GM12878 (cell line): ENCODE measurements around the gene PFDN4. TPM values are rescaled to one million over a fixed set of nuclear protein-coding genes. Genes with fewer than 3 reads are reported as not detected.

Experiments
- ATAC-seq: fragments of 200-7000 bp; cut with Tn5 transposase; 3 replicates; pipeline ENCODE4 v1.9.1; 2020; ENCODE audit warnings: mild to moderate bottlenecking, moderate library complexity
- BruUV-seq: library from RNA; stranded (reverse); fragments of 400-500 nt; replicated peaks from 2 replicates; lab custom pipeline; 2021; lab: Mats Ljungman, UMichigan
- CTCF ChIA-PET: fragments of 300-600 bp; sonication (Branson Sonifier 250); formaldehyde crosslinking; extraction: SDS; loops from one replicate; lab custom pipeline; 2021; ENCODE audit warnings: inconsistent platforms; lab: Yijun Ruan, JAX
- POLR2A ChIA-PET: fragments of 350-600 bp; formaldehyde crosslinking; extraction: SDS; loops from one replicate; lab custom pipeline; 2021; ENCODE audit warnings: inconsistent platforms; lab: Charles Lee
- RAD21 ChIA-PET: fragments of 300-600 bp; sonication (Branson Sonifier 250); formaldehyde crosslinking; loops from one replicate; lab custom pipeline; 2023; ENCODE audit warnings: antibody characterized with exemption; ENCODE audit not compliant: unreplicated experiment; lab: Charles Lee
- SMC1A ChIA-PET: fragments of 300-600 bp; sonication (Branson Sonifier 250); formaldehyde crosslinking; loops from one replicate; lab custom pipeline; 2023; ENCODE audit not compliant: unreplicated experiment, uncharacterized antibody; lab: Charles Lee
- DNase-seq: peaks from one replicate; pipeline ENCODE4 v3.0.0-alpha.2; 2011; ENCODE audit warnings: low read depth, low spot score
- FAIRE-seq: peaks from 3 replicates; lab custom pipeline; 2011; peaks lifted over from hg19 to GRCh38; lab: Jason Lieb, UNC
- H2AFZ ChIP-seq: 2 replicates; pipeline ENCODE4 v1.6.0; 2011; ENCODE audit warnings: low read depth, low read length, control low read depth; ENCODE audit not compliant: control insufficient read depth
- H3K27ac ChIP-seq: 2 replicates; pipeline ENCODE4 v1.5.1; 2011; ENCODE audit warnings: control low read depth; ENCODE audit not compliant: control insufficient read depth, insufficient read depth
- H3K27me3 ChIP-seq, 2 experiments: replicated peaks in 1 of 2; 2 replicates each; pipeline versions ENCODE4 v1.6.0 to v1.6.1; 2011; ENCODE audit warnings: low read length in 1 of 2; ENCODE audit not compliant: control insufficient read depth in 2 of 2, insufficient read depth in 2 of 2
- H3K36me3 ChIP-seq, 2 experiments: 2 replicates each; pipeline ENCODE4 v1.5.1; 2011; ENCODE audit warnings: low read length in 1 of 2; ENCODE audit not compliant: control insufficient read depth in 2 of 2, insufficient read depth in 2 of 2
- H3K4me1 ChIP-seq: 2 replicates; pipeline ENCODE4 v1.6.1; 2011; ENCODE audit warnings: mild to moderate bottlenecking, low read length, moderate library complexity, mixed read lengths; ENCODE audit not compliant: control insufficient read depth, insufficient read depth
- H3K4me2 ChIP-seq: 2 replicates; pipeline ENCODE4 v1.6.0; 2011; ENCODE audit warnings: control low read depth; ENCODE audit not compliant: control insufficient read depth, insufficient read depth
- H3K4me3 ChIP-seq: fragments of 200-600 bp; sonication (generic); 2 replicates; pipeline ENCODE4 v1.5.1; 2016
- H3K79me2 ChIP-seq: 2 replicates; pipeline ENCODE4 v1.6.0; 2011; ENCODE audit warnings: low read length; ENCODE audit not compliant: control insufficient read depth, insufficient read depth
- H3K9ac ChIP-seq: 2 replicates; pipeline ENCODE4 v1.8.0; 2011; ENCODE audit warnings: low read length, control low read depth, mixed read lengths; ENCODE audit not compliant: control insufficient read depth, insufficient read depth
- H3K9me3 ChIP-seq: replicated peaks from 3 replicates; pipeline ENCODE4 v1.5.1; 2011; ENCODE audit warnings: mild to moderate bottlenecking, low read length; ENCODE audit not compliant: control insufficient read depth, insufficient read depth
- H4K20me1 ChIP-seq: 2 replicates; pipeline ENCODE4 v1.6.0; 2011; ENCODE audit not compliant: control insufficient read depth, insufficient read depth
- BRCA1 ChIP-seq: IDR thresholded peaks from 2 replicates; pipeline ENCODE4 v1.6.1; 2011; ENCODE audit warnings: low read depth, low read length, improper control_type of control experiment
- CUX1 ChIP-seq: IDR thresholded peaks from 2 replicates; pipeline ENCODE4 v1.6.1; 2012; ENCODE audit warnings: improper control_type of control experiment, low read depth, low read length; ENCODE audit not compliant: insufficient replicate concordance
- DPF2 ChIP-seq: fragments of 450-650 bp; IDR thresholded peaks from 2 replicates; pipeline ENCODE4 v1.6.1; 2017; ENCODE audit warnings: mild to moderate bottlenecking
- HDAC2 ChIP-seq: fragments of 200-600 bp; sonication (generic); IDR thresholded peaks from 2 replicates; pipeline ENCODE4 v1.6.1; 2017
- HDGF ChIP-seq: fragments of 450-650 bp; IDR thresholded peaks from 2 replicates; pipeline ENCODE4 v1.6.1; 2016; ENCODE audit warnings: antibody characterized with exemption
- IKZF1 ChIP-seq: fragments of 450-650 bp; conservative IDR thresholded peaks from 2 replicates; pipeline ENCODE4 v1.6.1; 2017; ENCODE audit warnings: antibody characterized with exemption, mild to moderate bottlenecking
- IRF5 ChIP-seq: fragments of 450-650 bp; IDR thresholded peaks from 2 replicates; pipeline ENCODE4 v1.6.1; 2017; ENCODE audit warnings: borderline replicate concordance
- MTA3 ChIP-seq: IDR thresholded peaks from 2 replicates; pipeline ENCODE4 v1.6.1; 2012; ENCODE audit warnings: low read length, inconsistent platforms, borderline replicate concordance
- STAT3 ChIP-seq: IDR thresholded peaks from 2 replicates; pipeline ENCODE4 v1.6.1; 2011; ENCODE audit warnings: low read depth, low read length, improper control_type of control experiment
- WGBS: methylation state at CpG from one replicate; pipeline ENCODE4 v1.1.6; 2016; ENCODE audit warnings: low lambda C conversion rate; ENCODE audit not compliant: insufficient replicate concordance, insufficient coverage; ENCODE audit errors: missing lambda C conversion rate; 5-methylcytosine and 5-hydroxymethylcytosine counted together
- in situ Hi-C: fragments of 300-500 bp; cut with MboI; formaldehyde crosslinking; loops from 9 replicates; pipeline ENCODE4 v1.14.3; 2018; ENCODE audit warnings: mixed read lengths
- intact Hi-C: fragments of 100-400 bp; cut with micrococcal nuclease; formaldehyde crosslinking; loops from one replicate; pipeline ENCODE4 v1.14.2; 2022; ENCODE audit not compliant: unreplicated experiment
- polyA plus RNA-seq, 11 experiments: library from polyadenylated mRNA; depleted of rRNA in 4 of 11; unstranded in 6 of 11; stranded (reverse) in 5 of 11; fragments of >200 nt; fragmentation: Nextera tagmentation in 4 of 11; fragmentation: Illumina TruSeq in 1 of 11; extraction: Ambion mirVana in 4 of 11; extraction: Trizol in 1 of 11; gene quantifications; 1 replicate in 1 of 11; 2 replicates in 10 of 11; pipeline versions ENCODE4 v1.2.1 to v1.2.3, GENCODE V29; 2011 to 2016; ENCODE audit warnings: inconsistent platforms in 2 of 11, missing spikeins in 2 of 11, low read depth in 1 of 11
- total RNA-seq, 4 experiments: library from RNA; depleted of rRNA in 3 of 4; stranded (reverse); fragments of >200 nt in 3 of 4; fragmentation: Illumina TruSeq in 1 of 4; extraction: Trizol in 1 of 4; gene quantifications; 2 replicates each; pipeline versions ENCODE4 v1.2.1 to v1.2.3, GENCODE V29; 2013 to 2021

Gene PFDN4
- total and polyA plus RNA-seq, 10 of the 15 experiments (the other 5 are each of a cell fraction or from before 2014, with no cell fraction given) = 36.9 to 136 (median 82.8) TPM

- H3K27me3 ChIP-seq = no peaks in the 10 kb centered on the region
- ChIA-PET CTCF (interaction anchor here (0.5 to 0.6 kb wide), 2 partner anchors 117 to 160 kb away, joined by 3 to 4 read pairs; no protein-coding TSS in a partner anchor), POLR2A (no interaction called here), SMC1A (interaction anchor here (1.1 kb wide), 1 partner anchor 10 kb away, joined by 3 read pairs; no protein-coding TSS in a partner anchor), RAD21 (no interaction called here)
- no peak overlapping the region for H3K27ac ChIP-seq
- H4K20me1 ChIP-seq = no peaks in the 10 kb centered on the region
- no peaks in the 10 kb centered on the region for H3K4me1 ChIP-seq
- no peak overlapping the region for H3K4me2 ChIP-seq
- in situ Hi-C loops (no loop called here), intact Hi-C loops (no loop called here)
- no peak overlapping the region for H2AFZ ChIP-seq
- no peaks in the 10 kb centered on the region for H3K9me3 ChIP-seq
- BruUV-seq = no TSS peak
- TF ChIP-seq HDAC2 (no peak), IKZF1 (no peak), HDGF (no peak), IRF5 (no peak), BRCA1 (no peak)
- H3K4me3 ChIP-seq = no peak overlapping the region
- no peaks in the 10 kb centered on the region for H3K36me3 ChIP-seq
- no peak for FAIRE-seq
- no peak for DNase-seq
- no peaks in the 10 kb centered on the region for H3K79me2 ChIP-seq
- 38% methylated on average over 3 of the region's 3 CpGs for WGBS
- ATAC-seq = no peak
- H3K9ac ChIP-seq = no peak overlapping the region
Observed at GRCh38 chr20:54256202-54256601, 48.3 kb downstream of the PFDN4 start.

GRCh38 chr20:54257071-54257816 is 49.4 kb downstream of the PFDN4 start:
- WGBS = 0% methylated on average over 4 of the region's 4 CpGs
- H2AFZ ChIP-seq = no peak overlapping the region
- H4K20me1 ChIP-seq = no peaks in the 10 kb centered on the region
- RAD21 ChIA-PET = no interaction called here
- H3K27me3 ChIP-seq = no peaks in the 10 kb centered on the region
- no peak overlapping the region for H3K27ac ChIP-seq
- no peak for FAIRE-seq
- POLR2A ChIA-PET = no interaction called here
- H3K9me3 ChIP-seq = no peaks in the 10 kb centered on the region
- no peak for ATAC-seq
- SMC1A ChIA-PET = interaction anchor here (1.2 kb wide), 1 partner anchor 21 kb away, joined by 4 read pairs; no protein-coding TSS in a partner anchor
- no peak overlapping the region for H3K4me3 ChIP-seq
- BruUV-seq = no TSS peak
- H3K4me2 ChIP-seq = no peak overlapping the region
- H3K36me3 ChIP-seq = no peaks in the 10 kb centered on the region
- no peaks in the 10 kb centered on the region for H3K4me1 ChIP-seq
- CTCF ChIA-PET = interaction anchor here (0.5 to 0.6 kb wide), 2 partner anchors 116 to 159 kb away, joined by 3 to 4 read pairs; no protein-coding TSS in a partner anchor
- H3K79me2 ChIP-seq = no peaks in the 10 kb centered on the region
- DNase-seq = no peak
- intact Hi-C loops = no loop called here
- H3K9ac ChIP-seq = no peak overlapping the region
- in situ Hi-C loops = no loop called here
- TF ChIP-seq CUX1 (no peak), MTA3 (no peak), STAT3 (no peak), DPF2 (no peak)
